OCI-LY7 (cell line): ENCODE measurements around the gene HUS1B.

Experiments
- CTCF ChIP-seq: fragments of 200-600 bp; sonication (generic); conservative IDR thresholded peaks from 2 replicates; pipeline ENCODE4 v1.5.1; 2014; ENCODE audit warnings: mild to moderate bottlenecking, antibody characterized with exemption, low read length, moderate library complexity, mixed read lengths
- EZH2phosphoT487 ChIP-seq: fragments of 200-600 bp; sonication (generic); IDR thresholded peaks from 2 replicates; pipeline ENCODE4 v1.6.1; 2018; ENCODE audit warnings: low read depth, borderline replicate concordance, mild to moderate bottlenecking, mixed run types, antibody characterized with exemption, low read length, moderate library complexity, mixed read lengths

GRCh38 chr6:617456-618100, 39.3 kb downstream of the HUS1B start:
- TF ChIP-seq CTCF (0 out of 2 replicates have a peak, but pooled peaks have one; percentile 38), EZH2phosphoT487 (no peak)
